ENCODE measurements around the gene PIEZO2.
A peak's percentile ranks its signal among the peaks of the same experiment; 100 is the strongest.
"Not testable (repeated sequence)": the region's sequence is repeated elsewhere in the genome, so short reads cannot be mapped to it uniquely, and the experiment has no call there.

Gene PIEZO2

DNA sequence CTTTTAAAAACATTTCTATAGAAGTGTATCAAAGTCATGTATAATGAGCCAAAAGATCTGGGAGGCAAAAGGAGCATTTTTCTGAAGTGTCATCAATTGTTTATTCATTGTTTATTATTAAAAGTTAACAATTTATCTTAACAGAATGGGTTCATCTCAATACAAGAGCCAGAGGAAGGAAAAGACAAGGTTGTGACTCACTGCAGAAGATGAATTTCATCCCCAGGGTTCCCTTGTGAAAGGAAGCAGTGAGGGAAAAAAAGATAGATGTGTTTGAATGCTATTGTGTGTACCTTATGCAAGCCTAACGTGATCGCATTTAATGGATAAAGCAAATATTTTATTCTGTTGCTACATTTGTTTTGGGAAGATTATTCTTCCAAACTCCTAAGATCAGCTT, 286.3 kb downstream of the PIEZO2 start:
- FAIRE-seq (no peak), DNase-seq (ENCODE audit: extremely low spot score, insufficient read length, low read depth) (no peak)

DNA sequence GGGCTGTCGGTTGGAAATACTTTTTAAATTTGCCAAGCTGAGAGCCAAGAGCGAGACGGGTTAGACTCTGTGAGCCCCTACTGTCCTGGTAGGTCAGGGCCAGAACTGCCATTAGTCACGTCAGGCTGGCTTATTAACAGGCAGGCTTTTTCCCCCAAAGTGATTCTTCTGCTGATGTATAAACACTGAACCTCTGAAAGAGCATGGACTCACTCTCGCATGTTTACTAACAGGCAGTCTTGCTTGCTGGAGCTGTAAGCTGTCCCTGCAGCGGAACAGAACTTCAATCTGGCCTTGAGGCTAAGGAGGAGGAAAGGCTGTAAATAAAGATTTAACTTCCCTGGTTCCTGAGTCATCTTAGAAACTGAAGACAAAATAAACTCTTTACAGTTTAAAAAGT, 288.4 kb downstream of the PIEZO2 start:
- no peak for FAIRE-seq

DNA sequence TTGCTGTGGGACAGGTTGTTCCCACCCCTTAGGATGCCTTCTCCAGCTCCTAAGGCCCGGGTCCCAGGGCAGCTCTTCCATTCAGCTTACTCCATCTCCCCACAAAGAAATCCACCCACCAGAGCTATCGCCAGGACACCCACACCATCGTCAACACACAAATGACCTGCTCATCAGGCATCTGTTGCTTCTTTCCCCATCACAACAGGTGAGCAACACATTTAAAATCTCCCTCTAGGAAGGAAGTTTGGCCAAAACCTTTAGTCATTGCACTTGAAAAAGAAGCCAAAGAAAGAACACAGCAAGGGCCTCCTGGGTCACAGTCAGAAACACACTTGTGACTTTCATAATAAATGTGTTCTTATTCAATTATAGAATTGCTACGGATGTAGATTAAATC, 289.0 kb downstream of the PIEZO2 start:
- DNase-seq (ENCODE audit: extremely low spot score, insufficient read length, low read depth) = no peak
- FAIRE-seq = no peak

More for the DNA sequence above, 288.4 kb downstream of the PIEZO2 start:
- no peak for DNase-seq (ENCODE audit: extremely low spot score, insufficient read length, low read depth)

DNA sequence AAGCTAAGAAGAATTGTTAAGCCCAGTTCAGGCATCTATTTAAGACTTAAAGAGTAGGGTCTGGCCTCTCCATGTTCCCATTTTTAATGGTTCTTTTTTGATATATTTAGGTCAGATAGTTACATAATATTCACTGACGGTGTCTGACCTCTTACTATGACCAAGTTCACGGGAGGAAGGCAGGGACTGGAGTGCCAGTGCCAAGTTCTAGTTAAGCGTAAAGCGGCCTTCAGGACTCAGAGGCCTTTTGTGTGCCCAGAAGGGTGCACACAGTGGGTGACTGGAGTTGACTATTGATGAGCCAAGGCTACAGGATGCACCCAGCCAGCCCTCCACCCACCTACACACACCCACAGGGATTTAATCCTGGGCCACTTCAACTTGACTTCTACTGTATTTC, 290.9 kb downstream of the PIEZO2 start:
- FAIRE-seq (no peak), DNase-seq (ENCODE audit: extremely low spot score, insufficient read length, low read depth) (no peak)

DNA sequence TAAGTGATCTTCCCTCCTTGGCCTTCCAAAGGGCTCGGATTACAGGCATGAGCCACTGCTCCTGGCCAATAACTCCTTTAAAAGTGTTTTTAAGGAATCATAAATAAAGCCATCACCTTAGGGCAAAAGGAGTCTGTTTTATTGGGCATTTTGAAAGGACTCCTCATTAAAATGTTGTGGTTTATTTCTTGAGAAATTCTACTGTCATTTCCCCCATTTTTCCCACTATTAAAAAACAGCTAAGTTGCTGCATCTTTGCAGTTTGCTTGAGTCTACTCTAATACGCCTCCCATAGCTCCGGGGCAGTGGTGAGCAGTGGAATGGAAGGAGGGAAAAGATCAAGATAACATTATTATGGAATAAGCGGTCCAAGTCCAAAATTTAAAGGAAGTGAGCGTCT, 293.2 kb downstream of the PIEZO2 start:
- FAIRE-seq (no peak), DNase-seq (ENCODE audit: extremely low spot score, insufficient read length, low read depth) (no peak)

DNA sequence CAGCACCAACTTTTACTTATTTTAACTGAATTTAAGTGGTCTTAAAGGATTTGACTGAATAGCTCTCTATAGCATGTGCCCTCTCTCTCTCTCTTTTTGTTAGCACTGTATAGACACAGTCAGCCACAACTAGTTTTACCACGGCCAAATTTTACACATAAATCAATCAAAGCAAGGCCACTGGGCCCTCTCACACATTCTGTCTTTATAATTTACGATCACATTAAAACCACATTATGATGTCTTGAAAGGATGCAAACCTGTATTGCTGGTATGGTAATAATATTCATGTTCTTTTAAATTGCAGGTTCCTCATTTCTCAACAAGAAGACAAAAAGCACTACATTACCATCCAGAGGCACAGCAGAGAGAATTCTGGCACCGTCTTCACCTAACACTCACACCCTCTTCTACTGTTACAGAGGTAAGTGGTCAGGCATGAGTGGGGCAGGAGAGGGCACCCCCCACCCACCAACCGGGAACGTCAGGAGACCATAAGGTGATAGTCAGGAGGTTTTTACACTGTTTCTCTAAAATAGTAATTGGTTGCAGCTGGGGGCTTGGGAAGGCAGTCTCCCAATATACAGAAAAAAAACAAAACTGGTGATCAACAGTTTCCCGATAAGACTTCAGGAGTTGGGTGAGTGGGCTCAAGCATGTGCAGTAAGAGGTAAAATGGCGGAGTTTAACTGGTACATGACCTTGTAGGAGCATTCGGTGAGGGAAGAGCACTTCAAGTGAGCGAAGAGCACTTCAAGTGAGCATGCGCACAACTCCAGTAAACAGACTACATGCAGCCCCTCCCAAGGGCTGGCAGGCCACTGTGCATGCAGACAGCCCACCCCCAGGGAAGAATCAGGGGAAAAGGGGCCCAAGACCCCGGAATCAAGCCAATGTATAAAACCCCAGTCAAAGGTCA, 296.7 kb downstream of the PIEZO2 start:
- FAIRE-seq = no peak

DNA sequence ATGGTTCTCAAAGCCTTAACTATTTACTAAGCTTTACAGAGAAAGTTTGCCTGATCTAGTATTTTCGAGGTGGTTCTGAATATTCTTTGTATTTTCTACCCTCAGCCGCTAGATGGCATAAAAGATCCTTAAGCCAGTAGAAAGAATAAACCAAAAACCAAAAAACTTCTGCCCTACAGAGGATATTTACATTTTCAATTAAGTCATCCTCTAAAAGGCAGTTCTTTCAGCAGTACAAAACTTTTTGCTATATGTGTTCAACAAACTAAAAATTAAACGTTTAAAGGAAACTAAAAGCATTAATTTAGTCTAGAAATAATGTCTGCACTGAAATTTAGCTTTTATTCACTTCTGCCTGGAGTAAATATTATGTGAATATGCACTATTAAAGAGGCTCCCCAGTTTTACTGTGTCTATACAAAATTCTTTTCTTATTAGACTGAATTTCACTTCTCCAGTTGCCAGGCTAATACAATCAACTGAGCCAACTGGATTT, 297.5 kb downstream of the PIEZO2 start:
- peak; percentile 78 for FAIRE-seq
- peak; percentile 8 for DNase-seq (ENCODE audit: extremely low spot score, insufficient read length, low read depth)

More for the DNA sequence above, 296.7 kb downstream of the PIEZO2 start:
- DNase-seq (ENCODE audit: extremely low spot score, insufficient read length, low read depth) = no peak

DNA sequence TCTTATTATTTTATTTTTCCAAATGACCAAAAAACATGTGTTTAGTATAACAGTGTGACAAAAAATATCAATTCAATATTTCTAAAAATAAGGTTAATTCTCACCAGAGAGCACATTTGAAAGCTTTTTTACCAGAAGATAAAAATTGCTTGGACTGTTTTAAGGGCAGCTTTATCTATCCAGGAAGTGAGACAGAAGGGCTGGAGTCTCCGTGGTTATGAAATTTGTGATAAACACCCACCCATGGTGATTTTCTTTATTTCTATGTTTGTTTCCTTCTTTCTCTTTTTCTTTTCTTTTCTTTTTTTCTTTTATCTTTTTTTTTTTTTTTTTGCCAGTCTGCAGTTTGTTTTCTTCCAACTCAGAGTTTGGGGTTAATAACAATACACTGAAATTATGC, 298.5 kb downstream of the PIEZO2 start:
- FAIRE-seq (no peak), DNase-seq (ENCODE audit: extremely low spot score, insufficient read length, low read depth) (no peak)

DNA sequence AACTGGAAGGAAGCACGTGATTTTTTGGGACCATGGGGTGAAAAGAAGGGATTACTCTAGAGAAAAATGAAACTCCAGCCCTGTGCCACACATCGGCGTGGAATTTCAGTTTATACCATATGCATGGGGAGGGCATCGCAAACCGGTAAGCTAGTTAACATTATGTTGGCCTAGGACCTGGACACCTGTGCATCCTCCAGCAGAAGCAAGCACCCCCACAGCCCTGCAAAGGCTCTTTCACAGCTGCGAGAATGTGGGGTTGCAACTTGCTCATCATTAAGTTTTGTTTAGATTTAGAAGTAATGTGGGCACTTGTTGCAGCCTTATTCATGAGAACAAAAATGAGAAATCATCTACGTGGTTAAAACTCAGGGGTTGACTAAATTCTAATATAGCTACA, 299.2 kb downstream of the PIEZO2 start:
- DNase-seq (ENCODE audit: extremely low spot score, insufficient read length, low read depth) (no peak), FAIRE-seq (no peak)

DNA sequence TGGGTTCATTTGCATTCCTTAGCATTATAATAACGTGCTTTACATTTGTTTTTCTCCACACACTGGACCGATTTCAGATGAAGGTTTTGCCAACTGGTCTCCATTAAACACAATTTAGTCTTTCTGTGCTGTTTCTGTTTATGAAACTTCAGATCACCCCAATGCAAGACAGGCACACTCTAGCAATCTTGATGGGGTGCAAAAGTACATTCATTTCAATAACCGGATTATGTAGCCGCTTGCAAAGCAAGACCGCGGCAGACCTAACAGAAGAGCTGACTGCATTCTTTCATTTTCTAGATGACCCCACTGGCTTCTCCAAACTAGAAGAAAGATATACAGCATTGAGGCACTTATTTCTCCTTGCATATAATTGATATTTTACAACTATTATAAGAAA, 301.5 kb downstream of the PIEZO2 start:
- no peak for FAIRE-seq
- DNase-seq (ENCODE audit: extremely low spot score, insufficient read length, low read depth) = no peak

DNA sequence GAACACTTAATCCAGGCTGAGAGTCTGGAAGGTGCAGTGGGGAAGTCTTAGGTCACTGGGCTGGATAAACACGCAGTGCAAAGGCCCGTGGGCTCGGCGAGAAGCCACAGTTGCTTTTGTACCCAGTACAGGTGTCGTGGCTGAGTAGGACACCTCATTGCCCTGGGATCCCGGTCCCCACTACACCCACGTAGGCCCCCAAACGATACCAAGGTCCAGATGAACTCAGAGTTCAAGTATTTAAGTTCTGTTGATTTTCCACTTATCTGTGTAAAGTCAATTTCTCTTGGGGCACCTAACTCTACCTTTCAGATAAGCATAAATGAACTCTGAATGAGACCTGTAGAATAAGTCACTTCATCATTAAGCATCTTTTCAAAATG, 302.0 kb downstream of the PIEZO2 start:
- DNase-seq (ENCODE audit: extremely low spot score, insufficient read length, low read depth) (no peak), FAIRE-seq (no peak)

DNA sequence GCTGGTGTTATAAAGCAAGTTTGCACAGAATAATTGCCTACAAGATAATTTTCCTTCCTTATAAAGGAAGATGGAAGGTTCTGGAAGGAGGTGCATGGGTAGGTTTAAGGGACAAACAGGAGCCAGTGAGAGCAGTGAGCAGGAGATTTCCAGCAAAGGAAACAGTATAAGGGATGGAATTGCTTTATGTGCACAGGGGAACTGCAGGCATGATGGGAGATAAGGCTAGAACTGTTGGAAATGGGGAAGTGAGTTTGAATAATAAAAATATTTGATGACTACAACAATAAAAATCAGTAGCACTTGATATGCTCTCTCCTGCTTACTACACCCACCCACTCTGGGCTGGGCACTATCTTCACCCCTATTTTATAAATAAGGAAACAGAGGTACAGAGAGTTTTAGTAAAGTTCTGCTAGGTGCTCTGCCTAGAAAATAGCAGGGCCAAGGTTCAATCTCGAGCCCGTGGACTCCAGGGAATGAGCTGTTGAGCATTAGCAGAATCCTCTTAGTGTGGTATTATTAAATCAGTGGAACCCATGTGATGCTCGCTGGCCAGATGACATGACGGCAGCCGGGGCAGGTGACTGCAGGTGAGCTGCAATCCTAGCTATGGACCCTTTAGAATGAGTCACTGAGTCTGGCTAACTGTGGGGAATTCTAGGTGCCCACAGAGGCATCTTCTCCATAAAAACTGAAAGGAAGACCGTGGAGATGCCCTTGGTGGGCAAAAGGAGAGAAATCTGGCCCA, 302.5 kb downstream of the PIEZO2 start:
- FAIRE-seq = no peak
- DNase-seq (ENCODE audit: extremely low spot score, insufficient read length, low read depth) = no peak

DNA sequence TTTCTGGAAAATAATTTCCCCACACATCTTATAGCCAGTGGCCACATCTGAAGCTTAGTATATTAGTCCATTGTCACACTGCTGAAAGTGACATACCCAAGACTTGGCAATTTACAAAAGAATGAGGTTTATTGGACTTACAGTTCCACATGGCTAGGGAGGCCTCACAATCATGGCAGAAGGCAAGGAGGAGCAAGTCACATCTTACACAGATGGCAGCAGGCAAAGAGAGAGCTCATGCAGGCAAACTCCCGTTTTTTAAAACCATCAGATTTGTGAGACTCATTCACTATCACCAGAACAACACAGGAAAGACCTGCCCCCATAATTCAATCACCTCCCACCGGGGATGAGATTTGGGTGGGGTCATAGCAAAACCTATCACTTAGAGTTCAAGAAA, 303.3 kb downstream of the PIEZO2 start:
- not testable (repeated sequence) for FAIRE-seq; DNase-seq (ENCODE audit: extremely low spot score, insufficient read length, low read depth)

DNA sequence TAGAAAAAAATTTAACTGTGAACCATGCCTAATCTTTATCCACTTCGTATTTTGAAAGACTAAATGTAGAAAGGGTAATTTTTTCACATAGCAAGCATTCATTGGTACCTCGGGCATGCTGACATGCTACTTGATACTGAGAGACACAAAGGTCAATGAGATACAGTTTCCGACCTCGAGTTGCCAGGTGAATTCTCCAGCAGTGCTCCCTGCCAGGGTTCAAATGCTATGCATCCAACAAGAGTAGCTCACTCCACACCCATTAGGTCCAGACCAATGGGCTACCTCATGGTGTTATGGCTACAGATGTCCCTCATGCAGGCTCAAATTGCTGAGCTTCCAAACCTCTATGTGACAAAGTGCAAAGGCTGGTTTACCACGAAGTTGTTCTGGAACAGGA, 305.8 kb downstream of the PIEZO2 start:
- FAIRE-seq (no peak), DNase-seq (ENCODE audit: extremely low spot score, insufficient read length, low read depth) (no peak)

DNA sequence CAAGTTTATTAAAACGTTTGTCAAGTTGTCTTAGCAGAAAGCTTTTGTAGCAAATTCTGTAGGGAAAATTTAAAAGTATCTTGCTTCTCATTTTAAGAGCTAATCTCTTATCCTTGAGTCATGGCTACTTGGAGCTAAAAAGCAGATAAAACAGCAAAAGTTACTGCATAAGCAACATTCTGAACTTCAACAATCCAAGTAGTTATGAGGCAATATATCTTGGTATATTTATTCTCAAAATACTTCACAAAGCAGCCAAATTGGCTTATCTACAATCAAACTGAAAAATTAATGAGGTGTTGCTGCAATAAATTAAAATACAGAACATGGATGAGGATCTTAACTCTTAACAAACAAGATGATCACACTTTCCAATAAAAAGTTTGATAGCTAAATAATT, 306.5 kb downstream of the PIEZO2 start:
- no peak for FAIRE-seq
- no peak for DNase-seq (ENCODE audit: extremely low spot score, insufficient read length, low read depth)

DNA sequence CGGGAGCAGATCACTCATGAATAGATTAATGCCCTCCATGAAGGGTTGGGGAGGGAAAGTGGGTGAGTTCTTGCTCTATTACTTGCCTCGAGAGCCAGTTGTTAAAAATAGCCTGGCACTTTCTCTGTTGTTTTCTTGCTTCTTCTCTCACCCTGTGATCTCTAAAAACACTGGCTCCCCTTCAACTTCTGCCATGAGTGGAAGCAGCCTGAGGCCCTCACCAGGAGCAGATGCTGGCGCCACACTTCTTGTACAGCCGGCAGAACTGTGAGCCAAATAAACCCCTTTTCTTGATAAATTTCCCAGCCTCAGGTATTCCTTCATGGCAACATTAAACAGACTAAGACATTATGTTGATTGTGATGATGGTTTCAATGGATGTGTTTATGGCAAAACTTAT, 307.0 kb downstream of the PIEZO2 start:
- no peak for FAIRE-seq

DNA sequence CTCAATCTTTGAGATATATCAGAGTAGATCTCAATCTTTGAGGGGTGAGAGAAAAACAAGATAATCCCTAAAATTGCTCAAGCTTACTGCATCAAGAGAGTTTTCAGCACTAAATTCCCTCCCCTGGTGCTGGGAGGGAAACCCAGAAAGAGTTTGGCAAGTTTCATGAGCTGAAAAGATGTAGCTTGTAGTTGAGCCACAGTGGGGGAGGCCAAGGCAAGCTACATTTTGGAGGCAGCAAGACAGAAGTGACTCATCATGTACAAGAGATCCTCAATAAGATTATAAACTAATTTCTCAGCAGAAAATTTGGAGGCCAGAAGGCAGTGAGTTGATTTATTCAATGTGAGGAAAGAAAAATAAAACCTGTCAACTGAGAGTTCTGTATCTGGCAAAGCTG, 308.2 kb downstream of the PIEZO2 start:
- no peak for FAIRE-seq
- no peak for DNase-seq (ENCODE audit: extremely low spot score, insufficient read length, low read depth)

More for the DNA sequence above, 307.0 kb downstream of the PIEZO2 start:
- no peak for DNase-seq (ENCODE audit: extremely low spot score, insufficient read length, low read depth)

DNA sequence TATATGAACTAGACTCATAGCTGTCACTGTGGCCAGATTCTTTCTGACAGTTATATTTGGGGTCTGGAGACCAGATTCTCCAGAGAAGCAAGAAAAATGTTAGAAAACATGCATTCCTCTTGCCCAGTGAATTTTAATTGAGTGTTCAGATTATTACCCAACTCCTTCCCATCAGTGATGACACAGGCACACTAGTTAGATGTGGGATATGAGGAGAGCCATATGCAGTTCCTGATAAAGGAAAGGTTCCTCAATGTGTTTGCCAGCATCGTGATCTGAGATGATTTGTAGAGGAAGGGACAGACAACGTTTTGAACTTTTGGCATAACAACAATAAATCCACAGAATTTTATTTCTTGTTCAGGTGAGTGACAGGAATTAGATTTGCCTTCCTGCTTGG, 308.6 kb downstream of the PIEZO2 start:
- no peak for DNase-seq (ENCODE audit: extremely low spot score, insufficient read length, low read depth)
- no peak for FAIRE-seq

DNA sequence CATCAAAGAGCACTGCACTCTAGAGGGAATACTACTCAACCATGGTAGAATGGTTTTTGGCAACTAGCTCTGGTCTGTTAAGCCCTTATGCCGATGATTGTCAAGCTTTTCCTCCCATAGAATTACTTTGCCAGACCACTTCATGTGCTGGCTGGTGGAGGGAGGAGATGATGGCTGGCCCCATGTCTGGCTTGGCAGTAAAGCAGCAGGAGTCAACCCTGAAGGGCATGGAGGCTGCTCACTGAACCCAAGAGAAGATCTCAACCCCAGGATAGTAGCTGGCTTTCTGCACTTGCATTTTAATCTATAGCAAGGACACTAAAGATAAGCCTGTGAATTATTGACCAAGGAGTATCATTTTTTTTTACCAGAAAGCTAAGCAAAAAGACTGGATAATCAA, 309.9 kb downstream of the PIEZO2 start:
- no peak for FAIRE-seq
- no peak for DNase-seq (ENCODE audit: extremely low spot score, insufficient read length, low read depth)

DNA sequence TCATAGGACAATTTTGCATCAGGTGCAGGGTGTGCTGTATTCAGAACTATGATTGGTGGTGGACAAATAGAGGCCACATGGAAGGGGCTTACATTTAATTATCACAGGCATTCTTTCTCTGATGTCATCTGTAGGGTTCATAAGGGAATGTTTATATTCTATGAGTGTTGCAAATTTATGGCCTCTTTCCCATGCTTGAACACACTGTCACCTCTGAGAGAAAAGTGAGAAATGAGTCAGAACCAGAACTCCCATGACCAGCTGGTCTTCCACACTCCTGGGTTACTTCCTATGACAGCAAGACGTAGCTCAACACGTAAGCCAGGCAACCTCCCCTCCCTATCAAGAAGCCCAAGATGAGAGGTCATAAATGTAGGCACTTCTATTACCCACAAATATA, 310.8 kb downstream of the PIEZO2 start:
- no peak for FAIRE-seq
- peak; percentile 5 for DNase-seq (ENCODE audit: extremely low spot score, insufficient read length, low read depth)

DNA sequence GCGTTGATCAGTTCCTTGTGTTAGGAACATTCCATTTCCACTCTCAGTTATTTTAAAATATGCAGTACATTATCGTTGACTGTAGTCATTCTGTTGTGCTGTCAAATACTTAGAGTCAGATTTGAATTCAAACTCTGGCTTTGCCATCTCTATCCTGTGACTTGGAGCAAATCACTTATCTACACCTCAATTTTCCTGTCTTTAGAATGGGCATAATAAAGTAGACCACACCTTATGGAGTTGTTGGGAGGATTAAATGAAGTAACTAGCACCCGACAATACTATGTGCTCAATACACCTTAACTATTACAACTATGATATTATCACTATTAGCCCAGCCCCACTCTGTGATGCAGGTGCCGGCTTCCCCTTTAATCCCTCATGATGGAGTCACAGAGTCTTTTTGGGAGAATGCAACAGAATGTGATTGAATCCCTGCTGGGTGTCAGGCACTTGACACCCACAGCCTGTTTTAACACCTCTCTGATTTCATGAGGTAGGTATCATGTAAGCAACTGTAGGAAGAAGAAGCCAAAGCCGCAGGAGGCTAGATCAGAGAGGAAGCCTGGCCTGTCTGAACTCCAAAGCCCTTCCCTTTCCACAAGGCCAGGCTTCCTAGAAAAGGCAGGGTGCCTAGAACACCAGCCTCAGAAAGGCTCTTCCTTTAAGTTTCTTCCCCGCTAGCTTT, 315.1 kb downstream of the PIEZO2 start:
- FAIRE-seq = no peak

More for the DNA sequence above, 315.1 kb downstream of the PIEZO2 start:
- DNase-seq (ENCODE audit: extremely low spot score, insufficient read length, low read depth) = no peak
